IMR-90 (cell line): ENCODE measurements around the gene TCEAL3. TPM values are rescaled to one million over a fixed set of nuclear protein-coding genes. Genes with fewer than 3 reads are reported as not detected.

Experiments
- ATAC-seq: fragments of 200-7000 bp; cut with Tn5 transposase; 2 replicates; pipeline ENCODE4 v1.9.1; 2020; ENCODE audit warnings: low read depth, mild to moderate bottlenecking, moderate library complexity
- BruUV-seq: library from RNA; stranded (reverse); fragments of 400-500 nt; replicated peaks from 2 replicates; lab custom pipeline; 2021; lab: Mats Ljungman, UMichigan
- CTCF ChIA-PET: fragments of 300-600 bp; formaldehyde crosslinking; extraction: SDS; loops from one replicate; lab custom pipeline; 2021; ENCODE audit warnings: antibody characterized with exemption; lab: Yijun Ruan, JAX
- POLR2A ChIA-PET: fragments of 300-600 bp; sonication (Branson Sonifier 250); formaldehyde crosslinking; loops from one replicate; lab custom pipeline; 2022; ENCODE audit warnings: antibody characterized with exemption; ENCODE audit not compliant: unreplicated experiment; lab: Charles Lee
- DNase-seq: peaks from one replicate; pipeline ENCODE4 v3.0.0; 2013
- H2AFZ ChIP-seq: replicated peaks from 2 replicates; pipeline ENCODE3; 2013; ENCODE audit warnings: low read length, mild to moderate bottlenecking; ENCODE audit not compliant: poor library complexity
- H2AK5ac ChIP-seq: 2 replicates; pipeline ENCODE4 v1.6.1; 2013; ENCODE audit warnings: low read depth, low read length, inconsistent platforms
- H2AK9ac ChIP-seq: replicated peaks from 2 replicates; pipeline ENCODE3; 2013; ENCODE audit warnings: mild to moderate bottlenecking, low read depth, low read length, moderate library complexity; ENCODE audit not compliant: poor library complexity
- H2BK120ac ChIP-seq: 2 replicates; pipeline ENCODE4 v1.6.1; 2013; ENCODE audit warnings: low read depth, low read length, inconsistent platforms
- H2BK15ac ChIP-seq: 3 replicates; pipeline ENCODE4 v1.6.1; 2013; ENCODE audit warnings: low read depth, low read length, inconsistent platforms
- H2BK20ac ChIP-seq: 2 replicates; pipeline ENCODE4 v1.6.1; 2013; ENCODE audit warnings: low read depth, mild to moderate bottlenecking, inconsistent platforms, low read length, moderate library complexity
- H2BK5ac ChIP-seq: 2 replicates; pipeline ENCODE4 v1.6.1; 2013; ENCODE audit warnings: mild to moderate bottlenecking, low read depth, low read length, inconsistent platforms; ENCODE audit not compliant: poor library complexity, severe bottlenecking
- H3K14ac ChIP-seq: replicated peaks from 2 replicates; pipeline ENCODE4 v1.6.1; 2013; ENCODE audit warnings: low read depth, low read length, inconsistent platforms
- H3K18ac ChIP-seq: 2 replicates; pipeline ENCODE4 v1.6.1; 2013; ENCODE audit warnings: low read depth, low read length, control low read depth
- H3K23ac ChIP-seq: 2 replicates; pipeline ENCODE4 v1.6.1; 2013; ENCODE audit warnings: low read depth, low read length, inconsistent platforms
- H3K27ac ChIP-seq: 2 replicates; pipeline ENCODE4 v1.5.1; 2013; ENCODE audit warnings: mild to moderate bottlenecking, control low read depth, low read length; ENCODE audit not compliant: insufficient read depth
- H3K27me3 ChIP-seq: 2 replicates; pipeline ENCODE4 v1.6.1; 2013; ENCODE audit warnings: low read length; ENCODE audit not compliant: control insufficient read depth, insufficient read depth
- H3K36me3 ChIP-seq: 2 replicates; pipeline ENCODE4 v1.6.1; 2013; ENCODE audit warnings: low read length, mixed read lengths; ENCODE audit not compliant: control insufficient read depth, insufficient read depth
- H3K4ac ChIP-seq: 2 replicates; pipeline ENCODE4 v1.6.1; 2013; ENCODE audit warnings: low read depth, low read length, inconsistent platforms
- H3K4me1 ChIP-seq: 2 replicates; pipeline ENCODE4 v1.6.1; 2013; ENCODE audit warnings: low read length, mixed read lengths; ENCODE audit not compliant: control insufficient read depth, insufficient read depth
- H3K4me2 ChIP-seq: 2 replicates; pipeline ENCODE4 v1.6.1; 2013; ENCODE audit warnings: low read depth, mild to moderate bottlenecking, control low read depth, low read length, moderate library complexity
- H3K4me3 ChIP-seq: 2 replicates; pipeline ENCODE4 v1.5.1; 2013; ENCODE audit warnings: low read depth, mild to moderate bottlenecking, control low read depth, low read length, moderate library complexity; ENCODE audit not compliant: insufficient read depth
- H3K56ac ChIP-seq: 2 replicates; pipeline ENCODE4 v1.6.1; 2013; ENCODE audit warnings: low read length, inconsistent platforms; ENCODE audit not compliant: insufficient read depth; ENCODE audit errors: extremely low read depth
- H3K79me1 ChIP-seq, 2 experiments: 2 replicates each; pipeline ENCODE4 v1.6.1; 2013; ENCODE audit warnings: low read length in 2 of 2, inconsistent platforms in 1 of 2, low read depth in 1 of 2
- H3K9ac ChIP-seq: 2 replicates; pipeline ENCODE4 v1.6.1; 2013; ENCODE audit warnings: low read depth, low read length, control low read depth
- H3K9me1 ChIP-seq: 2 replicates; pipeline ENCODE4 v1.6.1; 2013; ENCODE audit warnings: low read length, inconsistent platforms; ENCODE audit not compliant: insufficient read depth
- H3K9me3 ChIP-seq: 2 replicates; pipeline ENCODE4 v1.6.1; 2013; ENCODE audit warnings: low read length; ENCODE audit not compliant: control insufficient read depth, insufficient read depth
- H4K20me1 ChIP-seq: 2 replicates; pipeline ENCODE4 v1.6.1; 2013; ENCODE audit warnings: low read length, inconsistent platforms; ENCODE audit not compliant: insufficient read depth
- H4K5ac ChIP-seq: 2 replicates; pipeline ENCODE4 v1.6.1; 2013; ENCODE audit warnings: mild to moderate bottlenecking, low read depth, low read length, control low read depth
- H4K8ac ChIP-seq, 2 experiments: 2 replicates each; pipeline ENCODE4 v1.6.1; 2013; ENCODE audit warnings: low read depth in 2 of 2, low read length in 2 of 2, control low read depth in 1 of 2, inconsistent platforms in 1 of 2
- H4K91ac ChIP-seq: 2 replicates; pipeline ENCODE4 v1.6.1; 2013; ENCODE audit warnings: low read depth, low read length, inconsistent platforms; ENCODE audit not compliant: insufficient read depth
- FOS ChIP-seq: fragments of 150-350 bp; IDR thresholded peaks from 2 replicates; pipeline ENCODE4 v1.6.1; 2016; ENCODE audit warnings: low read depth, low read length
- MAFK ChIP-seq: IDR thresholded peaks from 2 replicates; pipeline ENCODE4 v1.6.1; 2012; ENCODE audit warnings: low read depth, low read length, improper control_type of control experiment
- MAZ ChIP-seq: IDR thresholded peaks from 2 replicates; pipeline ENCODE4 v1.6.1; 2012; ENCODE audit warnings: low read depth, mild to moderate bottlenecking, low read length, improper control_type of control experiment, moderate library complexity, borderline replicate concordance
- MXI1 ChIP-seq: IDR thresholded peaks from 2 replicates; pipeline ENCODE4 v1.6.1; 2012; ENCODE audit warnings: low read depth, mild to moderate bottlenecking, low read length, moderate library complexity, borderline replicate concordance
- WGBS, 2 experiments: methylation state at CpG; one replicate each; pipeline versions ENCODE4 v1.1.5 to v1.1.7; 2013; ENCODE audit warnings: missing lambda C conversion rate in 2 of 2; ENCODE audit not compliant: insufficient read length in 1 of 2; ENCODE audit errors: extremely low coverage in 2 of 2; 5-methylcytosine and 5-hydroxymethylcytosine counted together
- dilution Hi-C: fragments of 300-500 bp; cut with HindIII; formaldehyde crosslinking; loops from one replicate; pipeline ENCODE4 v1.14.3; 2018; ENCODE audit warnings: low sequenced_read_pairs; ENCODE audit not compliant: unreplicated experiment
- in situ Hi-C: fragments of 300-500 bp; cut with MboI; formaldehyde crosslinking; loops from 3 replicates; pipeline ENCODE4 v1.14.3; 2019; ENCODE audit warnings: low sequenced_read_pairs, inconsistent platforms, mixed read lengths
- intact Hi-C: fragments of 100-400 bp; cut with micrococcal nuclease; formaldehyde crosslinking; loops from 2 replicates; pipeline ENCODE4 v1.10.0; 2022
- polyA plus RNA-seq, 3 experiments: library from polyadenylated mRNA; depleted of rRNA; stranded (reverse); fragments of >200 nt; gene quantifications; 2 replicates each; pipeline ENCODE4 v1.2.3, GENCODE V29; 2012; ENCODE audit warnings: low replicate concordance in 1 of 3
- total RNA-seq: library from RNA; depleted of rRNA; stranded (reverse); fragments of >200 nt; gene quantifications from 2 replicates; pipeline ENCODE4 v1.2.3, GENCODE V29; 2012
- TF ChIP-seq, protein P1 (sequence below): fragments of 150-350 bp; IDR thresholded peaks from 2 replicates; pipeline ENCODE4 v1.6.1; 2016; ENCODE audit warnings: low read depth, mild to moderate bottlenecking, low read length, moderate library complexity, borderline replicate concordance

The TCEAL3 gene
- total and polyA plus RNA-seq, 2 of the 4 experiments (the other 2 are of a cell fraction) = 3.2 to 24.2 TPM

DNA sequence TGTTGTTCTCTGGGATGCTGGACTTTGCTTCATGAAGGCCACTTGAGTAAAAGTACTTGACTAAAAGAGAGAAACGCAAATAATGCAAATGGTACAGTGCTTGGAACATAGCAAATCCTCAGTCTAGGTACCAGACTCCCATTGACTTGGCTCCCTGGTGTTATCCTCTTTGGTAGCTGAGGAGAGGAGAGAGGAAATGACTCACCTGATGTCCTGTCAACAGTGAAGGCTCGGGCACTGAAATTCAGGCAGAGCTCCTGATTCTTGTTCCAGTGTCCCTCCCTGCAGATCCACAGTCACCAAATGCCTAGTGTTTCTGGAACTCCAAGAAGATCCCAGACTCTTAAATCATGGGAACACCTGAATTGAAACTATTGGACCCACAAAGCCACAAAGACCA lies 45.0 kb upstream of the TCEAL3 start:
- H3K4me3 ChIP-seq = no peak overlapping the region
- no peak overlapping the region for H2BK5ac ChIP-seq
- H3K27me3 ChIP-seq = no peaks in the 10 kb centered on the region
- H4K8ac ChIP-seq = no peak overlapping the region
- H2BK120ac ChIP-seq = no peak overlapping the region
- no peaks in the 10 kb centered on the region for H3K9me3 ChIP-seq
- BruUV-seq = no TSS peak
- H3K27ac ChIP-seq = no peak overlapping the region
- dilution Hi-C loops = no loop called here
- H3K9ac ChIP-seq = no peak overlapping the region
- intact Hi-C loops = no loop called here
- in situ Hi-C loops = no loop called here
- H3K56ac ChIP-seq = no peak overlapping the region
- no CpG with 5 or more reads among the region's 2 CpGs for WGBS, 2 experiments
- H2BK15ac ChIP-seq = no peak overlapping the region
- no peak overlapping the region for H3K4ac ChIP-seq
- no peaks in the 10 kb centered on the region for H4K20me1 ChIP-seq
- no peak for ATAC-seq
- H4K5ac ChIP-seq = no peak overlapping the region
- DNase-seq = no peak
- CTCF ChIA-PET = no interaction called here
- H3K23ac ChIP-seq = no peak overlapping the region
- H3K18ac ChIP-seq = no peak overlapping the region
- no peak overlapping the region for H3K14ac ChIP-seq
- H3K36me3 ChIP-seq = no peaks in the 10 kb centered on the region
- no peak overlapping the region for H4K91ac ChIP-seq
- POLR2A ChIA-PET = no interaction called here
- TF ChIP-seq MXI1 = no peak
- TF ChIP-seq, protein P1, sequence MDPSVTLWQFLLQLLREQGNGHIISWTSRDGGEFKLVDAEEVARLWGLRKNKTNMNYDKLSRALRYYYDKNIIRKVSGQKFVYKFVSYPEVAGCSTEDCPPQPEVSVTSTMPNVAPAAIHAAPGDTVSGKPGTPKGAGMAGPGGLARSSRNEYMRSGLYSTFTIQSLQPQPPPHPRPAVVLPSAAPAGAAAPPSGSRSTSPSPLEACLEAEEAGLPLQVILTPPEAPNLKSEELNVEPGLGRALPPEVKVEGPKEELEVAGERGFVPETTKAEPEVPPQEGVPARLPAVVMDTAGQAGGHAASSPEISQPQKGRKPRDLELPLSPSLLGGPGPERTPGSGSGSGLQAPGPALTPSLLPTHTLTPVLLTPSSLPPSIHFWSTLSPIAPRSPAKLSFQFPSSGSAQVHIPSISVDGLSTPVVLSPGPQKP = no peak
- no peak for TF ChIP-seq MAFK
- TF ChIP-seq FOS = no peak
- no peak for TF ChIP-seq MAZ
- no peaks in the 10 kb centered on the region for H3K9me1 ChIP-seq
- no peak overlapping the region for H2AFZ ChIP-seq
- no peak overlapping the region for H2BK20ac ChIP-seq
- H3K79me1 ChIP-seq = no peaks in the 10 kb centered on the region
- H2AK9ac ChIP-seq = no peak overlapping the region
- H3K4me2 ChIP-seq = no peak overlapping the region
- no peak overlapping the region for H2AK5ac ChIP-seq
- no peaks in the 10 kb centered on the region for H3K4me1 ChIP-seq
